Measurements from ENCODE around the gene TPH2.

TPH2 gene

GRCh38 chr12:72076558-72076915 is 137.9 kb downstream of the TPH2 start:
- H3K4me3 Mint-ChIP-seq: no peak overlapping the region

GRCh38 chr12:72077111-72077820 is 138.6 kb downstream of the TPH2 start:
- no peaks in the 10 kb centered on the region for H3K4me1 Mint-ChIP-seq (ENCODE audit: low read depth)
- no peaks in the 10 kb centered on the region for H3K36me3 Mint-ChIP-seq (ENCODE audit: low read depth)
- no peak overlapping the region for H3K27ac Mint-ChIP-seq
- H3K4me3 Mint-ChIP-seq: no peak overlapping the region
- peaks cover 3% of the 10 kb centered on the region for H3K27me3 Mint-ChIP-seq
- no peak for DNase-seq
- no peaks in the 10 kb centered on the region for H3K9me3 Mint-ChIP-seq

More at GRCh38 chr12:72076558-72076915, 137.9 kb downstream of the TPH2 start:
- Mint-ChIP-seq H3K27me3 (peaks cover 3% of the 10 kb centered on the region), H3K4me1 (ENCODE audit: low read depth) (no peaks in the 10 kb centered on the region), H3K27ac (no peak overlapping the region), H3K36me3 (ENCODE audit: low read depth) (no peaks in the 10 kb centered on the region), H3K9me3 (peaks cover 3% of the 10 kb centered on the region)
- DNase-seq: no peak

- Mint-ChIP-seq H3K27me3 (peaks cover 3% of the 10 kb centered on the region), H3K4me3 (no peak overlapping the region), H3K4me1 (ENCODE audit: low read depth) (no peaks in the 10 kb centered on the region), H3K9me3 (no peaks in the 10 kb centered on the region), H3K27ac (no peak overlapping the region), H3K36me3 (ENCODE audit: low read depth) (no peaks in the 10 kb centered on the region)
- DNase-seq: no peak
These were observed 143.1 kb downstream of the TPH2 start for GRCh38 chr12:72081777-72082176.
